K562 (cell line): ENCODE results near the gene TUBB4B. TPM values are rescaled to one million over a fixed set of nuclear protein-coding genes. Genes with fewer than 3 reads are reported as not detected.
A peak's percentile ranks its signal among the peaks of the same experiment; 100 is the strongest.

Experiments used
- ARID2 ChIP-seq: fragments of 450-650 bp; IDR thresholded peaks from 2 replicates; pipeline ENCODE4 v1.6.1; 2017; ENCODE audit warnings: antibody characterized with exemption, mild to moderate bottlenecking
- ATF1 ChIP-seq, 2 experiments: fragments of 450-650 bp in 1 of 2; IDR thresholded peaks; 2 replicates each; pipeline ENCODE4 v1.6.1; 2016; ENCODE audit warnings: missing compliant biosample characterization in 1 of 2, missing genetic modification characterization in 1 of 2
- BHLHE40 ChIP-seq: IDR thresholded peaks from 2 replicates; pipeline ENCODE4 v1.6.1; 2011; ENCODE audit warnings: low read length, improper control_type of control experiment
- CBFA2T3 ChIP-seq: fragments of 450-650 bp; IDR thresholded peaks from 2 replicates; pipeline ENCODE4 v1.6.1; 2017
- CREB1 ChIP-seq, 2 experiments: sonication (generic) in 1 of 2; formaldehyde crosslinking in 1 of 2; IDR thresholded peaks; 2 replicates each; pipeline versions ENCODE4 v1.6.1 to v1.8.0; 2012 to 2022; ENCODE audit warnings: inconsistent platforms in 1 of 2, mild to moderate bottlenecking in 1 of 2, missing genetic modification reagents in 1 of 2, moderate library complexity in 1 of 2
- CTCF ChIP-seq, 3 experiments: IDR thresholded peaks in 2 of 3; conservative IDR thresholded peaks in 1 of 3; 2 replicates each; pipeline ENCODE4 v1.5.1; 2011 to 2012; ENCODE audit warnings: low read length in 3 of 3, mild to moderate bottlenecking in 3 of 3, control low read depth in 2 of 3, improper control_type of control experiment in 1 of 3, inconsistent platforms in 1 of 3, low read depth in 1 of 3, mixed read lengths in 1 of 3, moderate library complexity in 1 of 3; ENCODE audit not compliant: insufficient read depth in 2 of 3
- EGR1 ChIP-seq: fragments of 450-650 bp; conservative IDR thresholded peaks from 2 replicates; pipeline ENCODE4 v1.6.1; 2017; ENCODE audit warnings: mild to moderate bottlenecking
- HDAC2 ChIP-seq: fragments of 450-650 bp; IDR thresholded peaks from 2 replicates; pipeline ENCODE4 v1.6.1; 2016; ENCODE audit warnings: mild to moderate bottlenecking
- MYC ChIP-seq, 2 experiments: fragments of 250-450 bp in 1 of 2; sonication (Bioruptor Pico) in 1 of 2; IDR thresholded peaks; 2 replicates each; pipeline versions ENCODE4 v1.5.1 to v1.6.1; 2012 to 2021; ENCODE audit warnings: low read depth in 2 of 2, borderline replicate concordance in 1 of 2, improper control_type of control experiment in 1 of 2, low read length in 1 of 2, mild to moderate bottlenecking in 1 of 2, moderate library complexity in 1 of 2
- NFIX ChIP-seq: fragments of 250-450 bp; sonication (Bioruptor Pico); IDR thresholded peaks from 2 replicates; pipeline ENCODE4 v1.4.0; 2020; ENCODE audit warnings: low read depth, mild to moderate bottlenecking, moderate library complexity
- NFRKB ChIP-seq: fragments of 450-650 bp; IDR thresholded peaks from 2 replicates; pipeline ENCODE4 v1.6.1; 2016; ENCODE audit warnings: low read depth
- POLR2A ChIP-seq: fragments of 450-650 bp; conservative IDR thresholded peaks from 2 replicates; pipeline ENCODE4 v1.6.1; 2016
- RB1 ChIP-seq: fragments of 450-650 bp; IDR thresholded peaks from 2 replicates; pipeline ENCODE4 v1.6.1; 2017; ENCODE audit warnings: low read depth, mild to moderate bottlenecking
- RBBP5 ChIP-seq: fragments of 200-600 bp; sonication (generic); IDR thresholded peaks from 2 replicates; pipeline ENCODE4 v1.6.1; 2012; ENCODE audit warnings: borderline replicate concordance, mild to moderate bottlenecking, low read length, control low read depth, inconsistent platforms; ENCODE audit not compliant: insufficient read depth, poor library complexity, severe bottlenecking
- SRSF1 ChIP-seq: fragments of 200-400 bp; formaldehyde crosslinking; IDR thresholded peaks from 2 replicates; pipeline ENCODE4 v1.6.1; 2017; ENCODE audit warnings: mild to moderate bottlenecking, low read depth, low read length, moderate library complexity
- USF1 ChIP-seq: sonication (generic); formaldehyde crosslinking; IDR thresholded peaks from 2 replicates; pipeline ENCODE4 v1.9.0; 2022; ENCODE audit warnings: mild to moderate bottlenecking, missing genetic modification reagents
- ZBTB11 ChIP-seq, 3 experiments: fragments of 200-800 bp in 1 of 3; fragments of 250-450 bp in 1 of 3; fragments of 450-650 bp in 1 of 3; sonication (Bioruptor Pico) in 1 of 3; sonication (Bioruptor generic) in 1 of 3; formaldehyde crosslinking in 1 of 3; IDR thresholded peaks; 2 replicates each; pipeline versions ENCODE4 v1.6.1 to v1.8.0; 2016 to 2022; ENCODE audit warnings: mild to moderate bottlenecking in 2 of 3, missing genetic modification characterization in 2 of 3, missing compliant biosample characterization in 1 of 3, moderate library complexity in 1 of 3
- ZBTB5 ChIP-seq: fragments of 450-650 bp; IDR thresholded peaks from 2 replicates; pipeline ENCODE4 v1.6.1; 2017; ENCODE audit warnings: antibody characterized with exemption
- ZKSCAN1 ChIP-seq: fragments of 150-350 bp; IDR thresholded peaks from 2 replicates; pipeline ENCODE4 v1.6.1; 2016; ENCODE audit warnings: low read depth, low read length
- polyA plus RNA-seq, 8 experiments: library from polyadenylated mRNA; depleted of rRNA in 4 of 8; stranded (reverse) in 5 of 8; unstranded in 3 of 8; fragments of >200 nt; fragmentation: Nextera tagmentation in 2 of 8; fragmentation: Illumina TruSeq in 1 of 8; extraction: Ambion mirVana in 2 of 8; extraction: Trizol in 1 of 8; gene quantifications; 2 replicates each; pipeline versions ENCODE4 v1.2.1 to v1.2.3, GENCODE V29; 2011 to 2014; ENCODE audit warnings: inconsistent platforms in 1 of 8, missing spikeins in 1 of 8
- total RNA-seq, 7 experiments: library from RNA; depleted of rRNA in 6 of 7; stranded (reverse); fragments of >200 nt in 6 of 7; fragmentation: Illumina TruSeq in 2 of 7; extraction: Trizol in 2 of 7; gene quantifications; 2 replicates each; pipeline versions ENCODE4 v1.2.1 to v1.2.3, GENCODE V29; 2011 to 2021; ENCODE audit warnings: low replicate concordance in 1 of 7

TUBB4B gene
- total and polyA plus RNA-seq, 9 of the 15 experiments (the other 6 are each of a cell fraction or from before 2014, with no cell fraction given) = 24.1 to 443 (median 268) TPM

- TF ChIP-seq CTCF (IDR thresholded peaks at IDR 0.05 in 2 of 3, conservative IDR thresholded peaks at IDR 0.05 in 1 of 3; ENCODE audit: insufficient read depth in 2 of 3, low read depth in 1 of 3, low read length in 3 of 3) = 0 out of 6 replicates have a peak, but pooled peaks of 1 of the 3 experiments have one; percentile 7
- 0 out of 2 replicates have a peak, but pooled peaks have one; percentile 17 for TF ChIP-seq ZKSCAN1
- TF ChIP-seq ZBTB5 = no peak
- TF ChIP-seq HDAC2 = no peak
- peak; percentile 85 for TF ChIP-seq POLR2A
- no peak for TF ChIP-seq ATF1 (CRISPR knock-in tag; IDR thresholded peaks at IDR 0.05)
- peak; percentile 45; the same call in 1 of the 2 replicates for TF ChIP-seq ATF1 (tag; IDR thresholded peaks at IDR 0.05)
- TF ChIP-seq CBFA2T3 = no peak
- peak; percentile 98 to 100 (median 99) for TF ChIP-seq ZBTB11 (CRISPR knock-in tag; IDR thresholded peaks at IDR 0.05)
- no peak for TF ChIP-seq SRSF1
- TF ChIP-seq BHLHE40 = no peak
- TF ChIP-seq EGR1 = peak; percentile 79
- no peak for TF ChIP-seq ARID2
- TF ChIP-seq NFRKB = no peak
- TF ChIP-seq CREB1 (IDR thresholded peaks at IDR 0.05) = 0 out of 2 replicates have a peak, but pooled peaks have one; percentile 34
- TF ChIP-seq CREB1 (CRISPR knock-in tag; IDR thresholded peaks at IDR 0.05) = no peak
- peak; percentile 37; the same call in 1 of the 2 replicates for TF ChIP-seq MYC (IDR thresholded peaks at IDR 0.05; ENCODE audit: low read depth, low read length)
- no peak for TF ChIP-seq MYC (CRISPR knock-in tag; IDR thresholded peaks at IDR 0.05; ENCODE audit: borderline replicate concordance, low read depth)
- TF ChIP-seq NFIX = no peak
- peak; percentile 12 for TF ChIP-seq RBBP5
- TF ChIP-seq USF1 (CRISPR knock-in tag) = no peak
- peak; percentile 99 for TF ChIP-seq RB1
Measured at GRCh38 chr9:137254624-137255447, 13.7 kb downstream of the TUBB4B start, which contains the start of gene NELFB (continued).
